Right forelimb (tissue), 1 donor: Measurements from ENCODE around the gene NKAIN2.
A peak's percentile ranks its signal among the peaks of the same experiment; 100 is the strongest.

Experiments
- DNase-seq: peaks from one replicate; pipeline ENCODE4 v3.0.0-alpha.2; 2018

Gene NKAIN2

GRCh38 chr6:124040655-124041054 lies 237.0 kb downstream of the NKAIN2 start:
- no peak for DNase-seq

GRCh38 chr6:124052120-124052519 lies 248.5 kb downstream of the NKAIN2 start:
- no peak for DNase-seq

- no peak for DNase-seq
Observed at GRCh38 chr6:124053315-124053714, 249.7 kb downstream of the NKAIN2 start.

GRCh38 chr6:124054034-124054433 lies 250.4 kb downstream of the NKAIN2 start:
- no peak for DNase-seq

- DNase-seq, result no peak
Observed at GRCh38 chr6:124055395-124055794, 251.7 kb downstream of the NKAIN2 start.

GRCh38 chr6:124055963-124056362 lies 252.3 kb downstream of the NKAIN2 start:
- no peak for DNase-seq

- no peak for DNase-seq
Observed at GRCh38 chr6:124056407-124057334, 253.0 kb downstream of the NKAIN2 start.

GRCh38 chr6:124057461-124057860 lies 253.8 kb downstream of the NKAIN2 start:
- no peak for DNase-seq

- no peak for DNase-seq
Observed at GRCh38 chr6:124064317-124065113, 260.9 kb downstream of the NKAIN2 start.

GRCh38 chr6:124066269-124066668 lies 262.6 kb downstream of the NKAIN2 start:
- no peak for DNase-seq

GRCh38 chr6:124066946-124067552 lies 263.4 kb downstream of the NKAIN2 start:
- no peak for DNase-seq

GRCh38 chr6:124069230-124069950 lies 265.7 kb downstream of the NKAIN2 start:
- no peak for DNase-seq

GRCh38 chr6:124073021-124073420 lies 269.4 kb downstream of the NKAIN2 start:
- DNase-seq, result no peak

- DNase-seq, result no peak
Observed at GRCh38 chr6:124073820-124074587, 270.3 kb downstream of the NKAIN2 start.

- no peak for DNase-seq
Observed at GRCh38 chr6:124074606-124075005, 270.9 kb downstream of the NKAIN2 start.

GRCh38 chr6:124076336-124077048 lies 272.8 kb downstream of the NKAIN2 start:
- DNase-seq, result peak; percentile 55

GRCh38 chr6:124078169-124078568 lies 274.5 kb downstream of the NKAIN2 start:
- DNase-seq, result no peak

- DNase-seq, result no peak
Observed at GRCh38 chr6:124080483-124080882, 276.8 kb downstream of the NKAIN2 start.

- no peak for DNase-seq
Observed at GRCh38 chr6:124090491-124090890, 286.8 kb downstream of the NKAIN2 start.

GRCh38 chr6:124099520-124099919 lies 295.9 kb downstream of the NKAIN2 start:
- no peak for DNase-seq

- no peak for DNase-seq
Observed at GRCh38 chr6:124110514-124110913, 306.8 kb downstream of the NKAIN2 start.
